Upper lobe of left lung (tissue), 6 donors: Measurements from ENCODE around the gene C1orf174. TPM values are rescaled to one million over a fixed set of nuclear protein-coding genes. Genes with fewer than 3 reads are reported as not detected.

ENCODE experiments used
- ATAC-seq, 2 donors: fragments of 200-7000 bp; cut with Tn5 transposase; one replicate each; pipeline ENCODE4 v1.9.1; 2022; ENCODE audit warnings: mild to moderate bottlenecking in 2 of 2, moderate library complexity in 2 of 2; ENCODE audit not compliant: low FRiP score in 2 of 2
- DNase-seq, 2 donors: peaks; one replicate each; pipeline ENCODE4 v3.0.0-alpha.2; 2019 to 2020
- H3K27ac ChIP-seq, 4 donors: fragments of 200-600 bp; sonication (generic); one replicate each; pipeline ENCODE4 v1.5.1; 2016 to 2019
- H3K27me3 ChIP-seq, 4 donors: fragments of 200-600 bp; sonication (generic); one replicate each; pipeline ENCODE4 v1.5.1; 2017 to 2019
- H3K36me3 ChIP-seq, 4 donors: fragments of 200-600 bp; sonication (generic); one replicate each; pipeline ENCODE4 v1.5.1; 2016 to 2019
- H3K4me1 ChIP-seq, 4 donors: fragments of 200-600 bp; sonication (generic); one replicate each; pipeline ENCODE4 v1.5.1; 2018 to 2019
- H3K4me3 ChIP-seq, 4 donors: fragments of 200-600 bp; sonication (generic); one replicate each; pipeline ENCODE4 v1.5.1; 2017 to 2019; ENCODE audit warnings: mild to moderate bottlenecking in 2 of 4, moderate library complexity in 1 of 4
- H3K9me3 ChIP-seq, 4 donors: fragments of 200-600 bp; sonication (generic); one replicate each; pipeline ENCODE4 v1.5.1; 2018 to 2019
- EP300 ChIP-seq, 4 donors: sonication (generic); formaldehyde crosslinking; IDR thresholded peaks; one replicate each; pipeline ENCODE4 v1.5.1; 2017; ENCODE audit warnings: antibody characterized with exemption in 4 of 4, control low read depth in 2 of 4
- POLR2A ChIP-seq, 4 donors: fragments of 450-650 bp; IDR thresholded peaks; one replicate each; pipeline ENCODE4 v1.5.1; 2016 to 2017; ENCODE audit warnings: antibody characterized with exemption in 4 of 4, mild to moderate bottlenecking in 2 of 4
- POLR2AphosphoS5 ChIP-seq, 2 donors: sonication (generic); formaldehyde crosslinking; IDR thresholded peaks; one replicate each; pipeline ENCODE4 v1.5.1; 2017; ENCODE audit warnings: antibody characterized with exemption in 2 of 2
- WGBS, 2 donors: methylation state at CpG; one replicate each; pipeline ENCODE4 v1.1.5; 2017 to 2018; 5-methylcytosine and 5-hydroxymethylcytosine counted together
- total RNA-seq, 6 donors: library from RNA; depleted of rRNA in 4 of 6; stranded (reverse); fragments of >200 nt in 4 of 6; gene quantifications; one replicate each; pipeline versions ENCODE4 v1.1.0 to v1.2.1, GENCODE V29; 2016 to 2021
- TF ChIP-seq, protein P1 (sequence below), 6 experiments: fragments of 450-650 bp in 4 of 6; fragments of 200-600 bp in 2 of 6; sonication (generic) in 2 of 6; IDR thresholded peaks; one replicate each; pipeline ENCODE4 v1.5.1; 2016 to 2019; ENCODE audit warnings: antibody characterized with exemption in 6 of 6
- donor health status: DM: no; HTN: no; CAD: no; lungs with moderate emphysema.
- donor health status: DM: no; HTN: yes; CAD: no; lungs with severe emphysema.

The C1orf174 gene
- total RNA-seq, 6 donors from 2014 or later = 15.9 to 35.6 (median 20.6) TPM

GRCh38 chr1:3907621-3908165 lies 7.6 kb upstream of the C1orf174 start:
- Histone ChIP-seq H3K27ac (no peak overlapping the region), H3K27me3 (peaks cover 0 to 12% (median 0%) of the 10 kb centered on the region in 4 donors), H3K4me1 (peaks cover 0 to 8% (median 3%) of the 10 kb centered on the region in 4 donors), H3K4me3 (no peak overlapping the region), H3K36me3 (no peaks in the 10 kb centered on the region), H3K9me3 (no peaks in the 10 kb centered on the region)
- ATAC-seq = no peak
- DNase-seq = peak in 1 of 2 donors; percentile 67
- TF ChIP-seq EP300 (IDR thresholded peaks at IDR 0.05) = no peak
- WGBS, 2 donors = 65 to 78% methylated on average over 12 to 18 of the region's 22 CpGs

DNA sequence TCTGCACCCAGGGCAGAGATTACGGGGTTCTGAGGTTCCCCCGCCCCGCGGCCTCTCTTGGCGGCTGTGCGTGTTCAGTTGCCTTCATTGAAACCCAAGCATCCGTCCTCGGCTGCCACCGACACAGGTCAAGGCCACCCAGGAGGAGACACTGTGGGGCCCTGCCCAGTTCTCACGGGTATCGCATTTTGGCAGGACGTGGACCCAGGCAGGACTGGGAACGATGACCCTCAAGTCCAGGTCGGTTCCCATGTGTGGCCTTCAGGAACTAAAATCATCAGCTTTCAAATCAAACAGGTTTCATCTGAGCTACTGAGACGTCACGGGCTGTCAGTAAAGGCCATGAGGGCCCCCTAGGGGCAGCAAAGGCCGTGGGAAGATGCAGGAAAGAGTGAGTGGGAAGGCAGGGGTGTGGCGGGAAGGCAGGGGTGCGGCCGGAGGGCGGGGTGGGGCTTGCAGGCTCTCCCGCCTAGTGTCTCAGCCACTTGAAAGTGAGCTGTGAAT lies 7.0 kb upstream of the C1orf174 start:
- Histone ChIP-seq H3K4me1 (peaks cover 0 to 8% (median 3%) of the 10 kb centered on the region in 4 donors), H3K36me3 (no peaks in the 10 kb centered on the region), H3K4me3 (no peak overlapping the region), H3K27ac (no peak overlapping the region), H3K9me3 (no peaks in the 10 kb centered on the region), H3K27me3 (peaks cover 0 to 10% (median 0%) of the 10 kb centered on the region in 4 donors)
- peak in 1 of 2 donors; percentile 71 for DNase-seq
- TF ChIP-seq POLR2AphosphoS5 (IDR thresholded peaks at IDR 0.05) (no peak), POLR2A (IDR thresholded peaks at IDR 0.05) (no peak), EP300 (IDR thresholded peaks at IDR 0.05) (no peak)
- TF ChIP-seq, protein P1, sequence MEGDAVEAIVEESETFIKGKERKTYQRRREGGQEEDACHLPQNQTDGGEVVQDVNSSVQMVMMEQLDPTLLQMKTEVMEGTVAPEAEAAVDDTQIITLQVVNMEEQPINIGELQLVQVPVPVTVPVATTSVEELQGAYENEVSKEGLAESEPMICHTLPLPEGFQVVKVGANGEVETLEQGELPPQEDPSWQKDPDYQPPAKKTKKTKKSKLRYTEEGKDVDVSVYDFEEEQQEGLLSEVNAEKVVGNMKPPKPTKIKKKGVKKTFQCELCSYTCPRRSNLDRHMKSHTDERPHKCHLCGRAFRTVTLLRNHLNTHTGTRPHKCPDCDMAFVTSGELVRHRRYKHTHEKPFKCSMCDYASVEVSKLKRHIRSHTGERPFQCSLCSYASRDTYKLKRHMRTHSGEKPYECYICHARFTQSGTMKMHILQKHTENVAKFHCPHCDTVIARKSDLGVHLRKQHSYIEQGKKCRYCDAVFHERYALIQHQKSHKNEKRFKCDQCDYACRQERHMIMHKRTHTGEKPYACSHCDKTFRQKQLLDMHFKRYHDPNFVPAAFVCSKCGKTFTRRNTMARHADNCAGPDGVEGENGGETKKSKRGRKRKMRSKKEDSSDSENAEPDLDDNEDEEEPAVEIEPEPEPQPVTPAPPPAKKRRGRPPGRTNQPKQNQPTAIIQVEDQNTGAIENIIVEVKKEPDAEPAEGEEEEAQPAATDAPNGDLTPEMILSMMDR (IDR thresholded peaks at IDR 0.05) = no peak
- WGBS, 2 donors = 68 to 74% methylated on average over 22 of the region's 22 CpGs
- ATAC-seq = no peak

DNA sequence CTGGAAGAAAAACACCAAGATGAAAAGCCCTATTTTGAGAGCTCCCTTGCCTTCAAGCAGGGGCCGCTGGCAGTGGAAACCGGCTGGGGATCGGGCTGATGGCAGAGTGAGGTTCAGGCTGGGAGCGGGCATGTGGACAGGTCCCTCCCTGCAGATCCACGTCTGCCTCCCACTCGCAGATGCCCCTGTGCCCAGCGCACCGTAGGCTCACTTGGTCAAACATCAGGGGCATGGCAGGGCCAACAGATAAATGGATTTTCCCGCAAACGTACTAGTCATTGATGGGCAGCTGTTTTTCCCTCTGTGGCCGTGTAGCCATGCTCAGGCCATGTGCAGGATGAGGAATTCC lies 6.6 kb upstream of the C1orf174 start:
- DNase-seq = no peak
- peaks cover under 1 to 8% (median 3%) of the 10 kb centered on the region in 4 donors for H3K4me1 ChIP-seq

DNA sequence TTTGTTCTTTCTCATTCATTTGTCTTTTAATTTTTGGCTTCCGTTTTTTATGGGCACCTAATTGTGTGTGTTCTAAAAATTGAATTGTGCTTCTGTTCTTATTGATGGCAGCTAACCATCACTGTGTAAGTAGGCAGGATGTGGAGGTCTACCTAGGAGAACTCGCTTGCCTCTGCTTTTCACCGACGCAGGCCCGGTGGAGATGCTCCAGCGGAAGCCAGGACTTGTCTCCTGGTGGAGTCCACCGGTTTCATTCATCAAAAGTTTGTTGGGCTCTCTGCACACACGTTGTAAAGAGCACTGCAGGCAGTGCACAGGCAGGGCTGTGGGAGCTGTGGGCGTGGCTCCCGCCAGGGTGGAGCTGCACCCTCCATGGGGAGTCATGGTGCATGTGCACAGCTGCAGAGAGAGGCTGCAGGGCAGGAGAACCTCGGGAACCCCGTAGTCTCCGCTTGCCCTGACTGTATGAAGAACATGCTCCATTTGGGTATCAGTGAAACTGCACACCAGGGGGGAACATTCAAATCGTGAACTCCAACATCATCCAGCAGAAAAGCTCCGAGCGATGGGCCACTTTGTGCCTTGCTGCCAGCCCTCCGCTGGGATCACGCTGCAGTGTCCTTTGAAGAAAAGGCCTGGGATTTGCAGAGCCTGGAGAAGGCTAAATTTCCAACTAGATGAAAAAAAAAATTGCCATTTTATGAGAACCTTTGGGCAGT lies 6.0 kb upstream of the C1orf174 start:
- Histone ChIP-seq H3K27me3 (peaks cover 0 to 4% (median 0%) of the 10 kb centered on the region in 4 donors), H3K4me1 (peaks cover 5 to 9% (median 7%) of the 10 kb centered on the region in 4 donors), H3K4me3 (no peak overlapping the region), H3K9me3 (no peaks in the 10 kb centered on the region), H3K36me3 (no peaks in the 10 kb centered on the region), H3K27ac (no peak overlapping the region)
- TF ChIP-seq EP300 (IDR thresholded peaks at IDR 0.05) (no peak), POLR2AphosphoS5 (IDR thresholded peaks at IDR 0.05) (no peak), POLR2A (IDR thresholded peaks at IDR 0.05) (no peak)
- TF ChIP-seq, protein P1 (IDR thresholded peaks at IDR 0.05) = no peak
- no peak for ATAC-seq
- DNase-seq = peak in 1 of 2 donors; percentile 62
- 80 to 90% methylated on average over 14 to 18 of the region's 18 CpGs for WGBS, 2 donors

More for the DNA sequence above, 6.6 kb upstream of the C1orf174 start:
- TF ChIP-seq, protein P1 (IDR thresholded peaks at IDR 0.05) = no peak
- TF ChIP-seq EP300 (IDR thresholded peaks at IDR 0.05) = no peak
- no peak for TF ChIP-seq POLR2AphosphoS5 (IDR thresholded peaks at IDR 0.05)
- TF ChIP-seq POLR2A (IDR thresholded peaks at IDR 0.05) = no peak
- Histone ChIP-seq H3K4me3 (no peak overlapping the region), H3K9me3 (no peaks in the 10 kb centered on the region), H3K36me3 (no peaks in the 10 kb centered on the region), H3K27ac (no peak overlapping the region), H3K27me3 (peaks cover 0 to 6% (median 0%) of the 10 kb centered on the region in 4 donors)
- no peak for ATAC-seq
- 88 to 94% methylated on average over 6 to 11 of the region's 11 CpGs for WGBS, 2 donors

GRCh38 chr1:3905266-3905952 lies 5.3 kb upstream of the C1orf174 start:
- ATAC-seq (no peak), DNase-seq (no peak)
- TF ChIP-seq POLR2AphosphoS5 (IDR thresholded peaks at IDR 0.05) (no peak), POLR2A (IDR thresholded peaks at IDR 0.05) (no peak), EP300 (IDR thresholded peaks at IDR 0.05) (no peak)
- TF ChIP-seq, protein P1 (IDR thresholded peaks at IDR 0.05) = no peak
- H3K4me3 ChIP-seq = no peak overlapping the region
- H3K36me3 ChIP-seq = no peaks in the 10 kb centered on the region
- 83 to 90% methylated on average over 17 to 19 of the region's 19 CpGs for WGBS, 2 donors
- H3K9me3 ChIP-seq = no peaks in the 10 kb centered on the region
- H3K4me1 ChIP-seq = peaks cover 3 to 5% (median 4%) of the 10 kb centered on the region in 4 donors
- H3K27ac ChIP-seq = no peak overlapping the region
- no peaks in the 10 kb centered on the region for H3K27me3 ChIP-seq
